Epithelial cell of esophagus (primary cell): ENCODE data around the gene AASDHPPT.

Source experiments
- DNase-seq: peaks from one replicate; pipeline ENCODE4 v3.0.0; 2010; ENCODE audit warnings: low read depth
- H3K4me3 ChIP-seq: 2 replicates; pipeline ENCODE4 v1.5.1; 2011; ENCODE audit warnings: mild to moderate bottlenecking, low read length, control low read depth
- TF ChIP-seq, protein P1 (sequence below): IDR thresholded peaks from 2 replicates; pipeline ENCODE4 v1.5.1; 2011; ENCODE audit warnings: low read depth, mild to moderate bottlenecking, low read length, control low read depth, inconsistent platforms; ENCODE audit not compliant: insufficient read depth; ENCODE audit errors: missing control alignments

Gene AASDHPPT

DNA sequence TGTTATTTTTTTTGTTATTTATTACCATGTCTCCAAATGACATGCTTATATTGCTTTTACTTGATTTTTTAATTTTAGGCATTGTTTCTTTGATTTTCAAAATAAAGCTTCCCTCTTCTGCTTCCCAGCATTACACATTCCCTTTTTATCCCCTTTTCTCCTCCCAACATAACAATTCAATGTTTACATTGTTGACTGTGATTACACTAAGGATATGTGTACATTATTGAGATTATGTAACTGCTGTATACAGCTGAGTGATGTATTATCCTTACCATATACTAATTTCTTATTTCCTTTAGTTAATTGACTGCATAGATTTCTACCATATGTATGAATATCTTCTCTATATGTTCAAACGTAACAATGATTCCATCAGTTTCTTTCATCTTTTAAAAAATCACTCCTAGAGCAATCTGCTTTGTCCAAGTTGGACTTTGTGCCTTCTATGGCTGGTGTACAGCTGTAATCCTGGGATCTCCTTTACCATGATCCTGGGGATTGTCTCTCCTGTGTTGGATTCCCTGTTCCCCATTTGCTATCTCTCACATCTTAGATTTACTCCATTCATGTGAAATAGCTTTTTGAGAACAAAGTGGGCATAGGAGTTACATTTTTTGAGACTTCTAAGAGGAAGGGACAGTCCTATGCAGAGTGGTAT, 21.6 kb downstream of the AASDHPPT start:
- H3K4me3 ChIP-seq = no peak overlapping the region
- TF ChIP-seq, protein P1, sequence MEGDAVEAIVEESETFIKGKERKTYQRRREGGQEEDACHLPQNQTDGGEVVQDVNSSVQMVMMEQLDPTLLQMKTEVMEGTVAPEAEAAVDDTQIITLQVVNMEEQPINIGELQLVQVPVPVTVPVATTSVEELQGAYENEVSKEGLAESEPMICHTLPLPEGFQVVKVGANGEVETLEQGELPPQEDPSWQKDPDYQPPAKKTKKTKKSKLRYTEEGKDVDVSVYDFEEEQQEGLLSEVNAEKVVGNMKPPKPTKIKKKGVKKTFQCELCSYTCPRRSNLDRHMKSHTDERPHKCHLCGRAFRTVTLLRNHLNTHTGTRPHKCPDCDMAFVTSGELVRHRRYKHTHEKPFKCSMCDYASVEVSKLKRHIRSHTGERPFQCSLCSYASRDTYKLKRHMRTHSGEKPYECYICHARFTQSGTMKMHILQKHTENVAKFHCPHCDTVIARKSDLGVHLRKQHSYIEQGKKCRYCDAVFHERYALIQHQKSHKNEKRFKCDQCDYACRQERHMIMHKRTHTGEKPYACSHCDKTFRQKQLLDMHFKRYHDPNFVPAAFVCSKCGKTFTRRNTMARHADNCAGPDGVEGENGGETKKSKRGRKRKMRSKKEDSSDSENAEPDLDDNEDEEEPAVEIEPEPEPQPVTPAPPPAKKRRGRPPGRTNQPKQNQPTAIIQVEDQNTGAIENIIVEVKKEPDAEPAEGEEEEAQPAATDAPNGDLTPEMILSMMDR = no peak
- no peak for DNase-seq

DNA sequence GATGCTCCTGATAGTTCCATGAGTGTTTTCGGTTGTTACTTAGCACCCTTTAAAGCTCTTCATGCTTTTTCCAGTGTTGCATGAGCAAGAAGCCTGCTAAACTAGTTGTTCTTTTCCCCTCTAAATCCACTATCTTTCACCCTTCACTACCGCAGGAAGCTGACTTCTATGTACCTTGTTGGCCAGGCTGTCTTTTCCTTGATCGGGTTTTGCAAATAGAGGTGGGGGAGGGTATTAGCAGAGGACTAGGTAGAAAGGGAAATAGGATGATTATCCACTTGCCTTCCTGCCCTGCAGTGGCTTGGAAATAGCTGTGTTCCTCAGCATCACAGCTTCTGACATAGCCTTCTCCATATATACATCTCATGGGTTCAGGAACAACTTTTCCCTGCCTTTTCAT, 23.9 kb downstream of the AASDHPPT start:
- no peak for DNase-seq
- no peak overlapping the region for H3K4me3 ChIP-seq
- TF ChIP-seq, protein P1 = no peak

DNA sequence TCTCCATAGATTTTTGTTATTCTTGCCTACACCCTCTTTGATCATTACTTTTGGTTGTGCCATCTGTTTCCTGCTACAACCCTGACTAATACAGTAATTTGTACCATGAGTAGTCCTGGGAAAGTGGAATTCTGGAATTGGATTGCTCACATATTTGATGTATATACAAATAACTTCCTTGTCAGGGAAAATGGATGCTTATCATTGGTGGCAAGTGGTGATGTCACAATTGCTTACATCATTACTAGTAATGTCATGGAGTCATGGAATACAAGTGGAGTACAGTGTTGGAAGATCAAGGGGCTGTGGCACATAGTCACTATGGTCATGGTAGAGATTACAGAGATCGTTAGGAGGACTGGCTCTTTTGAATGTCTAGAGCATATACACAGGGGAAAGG, 24.4 kb downstream of the AASDHPPT start:
- no peak overlapping the region for H3K4me3 ChIP-seq
- DNase-seq = peak; percentile 65
- TF ChIP-seq, protein P1 = no peak

DNA sequence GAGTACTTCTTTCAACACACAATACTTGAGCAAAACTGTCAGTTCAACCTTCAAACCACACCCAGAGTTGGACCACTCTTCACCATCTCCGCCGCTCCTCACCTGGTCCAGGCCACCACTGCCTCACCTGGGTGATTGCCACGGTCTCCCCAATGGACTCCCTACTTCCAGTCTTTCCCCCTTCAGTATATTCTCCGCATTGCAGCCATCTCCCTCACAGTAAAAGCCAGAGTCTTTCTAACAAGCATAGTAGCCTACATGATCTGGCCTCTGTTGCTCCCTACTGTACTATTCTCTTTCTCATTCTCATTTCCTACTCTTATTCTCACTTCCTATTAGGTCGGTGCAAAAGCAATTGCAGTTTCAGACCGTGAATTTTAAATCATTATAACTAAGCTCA, 28.5 kb downstream of the AASDHPPT start:
- no peak overlapping the region for H3K4me3 ChIP-seq
- TF ChIP-seq, protein P1 = no peak
- no peak for DNase-seq

DNA sequence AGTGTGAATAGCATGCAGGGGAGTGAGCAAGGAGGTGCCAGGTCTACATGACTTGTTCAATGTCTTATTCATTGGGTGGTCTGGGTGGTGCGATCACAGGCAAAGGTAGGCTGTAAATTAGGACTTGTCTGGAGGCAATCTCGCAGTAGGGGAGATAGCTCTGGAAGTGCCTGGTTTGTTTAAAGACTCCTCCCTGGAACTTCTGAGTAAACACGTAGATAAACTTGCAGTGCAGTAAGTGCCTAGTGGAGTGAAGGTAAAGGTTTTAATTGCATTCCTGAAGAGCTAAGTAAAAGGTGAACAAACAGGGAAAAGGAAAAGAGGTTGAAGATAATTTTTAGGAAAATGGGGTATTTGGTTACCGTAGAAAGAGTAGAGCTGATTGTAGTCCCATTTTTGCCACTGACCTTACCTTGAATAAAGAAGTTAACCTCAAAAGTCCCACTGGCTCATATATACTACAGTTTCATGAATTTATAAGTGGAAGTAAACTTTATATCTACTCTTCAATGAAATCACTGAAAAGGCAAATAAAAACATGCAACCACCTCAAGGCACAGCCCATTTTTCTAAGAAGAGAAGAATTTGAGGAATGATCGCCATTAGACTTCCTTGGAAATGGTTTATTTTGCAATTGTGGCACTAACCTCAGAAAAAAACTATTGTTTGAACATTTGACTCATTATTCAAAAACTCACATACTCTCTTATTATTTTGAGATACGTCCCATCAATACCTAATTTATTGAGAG, 44.3 kb downstream of the AASDHPPT start:
- no peak overlapping the region for H3K4me3 ChIP-seq
- DNase-seq = no peak
- TF ChIP-seq, protein P1 = no peak

DNA sequence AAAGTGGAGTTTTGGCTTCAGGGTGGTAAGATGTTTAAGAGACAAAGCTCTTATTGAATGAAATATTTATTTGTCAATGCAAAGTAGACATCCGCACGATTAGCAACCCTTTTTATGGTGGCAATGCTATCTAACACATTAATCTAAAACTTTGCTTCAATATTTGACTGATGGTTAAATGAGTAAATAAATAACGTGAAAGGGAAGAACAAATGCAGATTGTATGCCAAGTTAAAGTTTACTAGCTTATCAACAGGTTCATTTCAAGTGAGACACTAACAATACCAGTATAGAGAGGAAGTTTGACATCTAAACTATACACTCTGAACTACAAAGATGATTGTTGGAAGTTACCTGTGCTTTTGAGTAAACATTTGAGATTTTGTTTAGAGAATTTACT, 50.1 kb downstream of the AASDHPPT start:
- DNase-seq = no peak
- TF ChIP-seq, protein P1 = no peak
- no peak overlapping the region for H3K4me3 ChIP-seq
